ENCODE data around the gene ARHGDIA. TPM values are rescaled to one million over a fixed set of nuclear protein-coding genes. Genes with fewer than 3 reads are reported as not detected.

The ARHGDIA gene
- polyA plus RNA-seq, 1 donor from 2014 or later, result 16.1 TPM

DNA sequence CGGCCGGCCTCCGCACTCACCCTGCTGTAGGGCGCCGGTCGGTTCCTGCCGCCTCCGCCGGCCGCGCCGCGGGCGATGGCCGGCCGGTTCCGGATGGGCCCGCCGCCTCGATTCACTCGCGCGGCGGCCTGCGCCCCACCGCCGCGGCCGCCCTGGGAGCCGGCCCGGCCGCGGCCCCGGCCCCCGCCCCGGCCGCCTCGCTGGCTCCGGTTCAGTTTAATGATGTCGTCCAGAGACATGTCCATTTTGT lies 20.1 kb upstream of the ARHGDIA start:
- Histone ChIP-seq H2AFZ (ENCODE audit: low read depth, low read length) (no peak overlapping the region), H3K9ac (ENCODE audit: low read length) (peak overlapping the region; percentile 74), H3F3A (ENCODE audit: insufficient read depth, low read length, poor library complexity, severe bottlenecking) (no peaks in the 10 kb centered on the region), H3K27ac (ENCODE audit: low read length) (no peak overlapping the region), H3K27me3 (ENCODE audit: insufficient read depth, low read depth, low read length) (no peaks in the 10 kb centered on the region), H3K79me2 (replicated peaks; ENCODE audit: insufficient read depth, low read length) (peaks cover 13% of the 10 kb centered on the region), H3K4me2 (ENCODE audit: low read length) (no peak overlapping the region), H4K20me1 (ENCODE audit: insufficient read depth) (no peaks in the 10 kb centered on the region), H3K4me3 (ENCODE audit: low read length) (peak overlapping the region; percentile 88), H3K9me2 (ENCODE audit: insufficient read depth, low read length) (no peaks in the 10 kb centered on the region), H3K36me3 (ENCODE audit: insufficient read depth, low read length) (no peaks in the 10 kb centered on the region), H3K9me3 (ENCODE audit: low read length) (no peaks in the 10 kb centered on the region)
- TF ChIP-seq, protein P1, sequence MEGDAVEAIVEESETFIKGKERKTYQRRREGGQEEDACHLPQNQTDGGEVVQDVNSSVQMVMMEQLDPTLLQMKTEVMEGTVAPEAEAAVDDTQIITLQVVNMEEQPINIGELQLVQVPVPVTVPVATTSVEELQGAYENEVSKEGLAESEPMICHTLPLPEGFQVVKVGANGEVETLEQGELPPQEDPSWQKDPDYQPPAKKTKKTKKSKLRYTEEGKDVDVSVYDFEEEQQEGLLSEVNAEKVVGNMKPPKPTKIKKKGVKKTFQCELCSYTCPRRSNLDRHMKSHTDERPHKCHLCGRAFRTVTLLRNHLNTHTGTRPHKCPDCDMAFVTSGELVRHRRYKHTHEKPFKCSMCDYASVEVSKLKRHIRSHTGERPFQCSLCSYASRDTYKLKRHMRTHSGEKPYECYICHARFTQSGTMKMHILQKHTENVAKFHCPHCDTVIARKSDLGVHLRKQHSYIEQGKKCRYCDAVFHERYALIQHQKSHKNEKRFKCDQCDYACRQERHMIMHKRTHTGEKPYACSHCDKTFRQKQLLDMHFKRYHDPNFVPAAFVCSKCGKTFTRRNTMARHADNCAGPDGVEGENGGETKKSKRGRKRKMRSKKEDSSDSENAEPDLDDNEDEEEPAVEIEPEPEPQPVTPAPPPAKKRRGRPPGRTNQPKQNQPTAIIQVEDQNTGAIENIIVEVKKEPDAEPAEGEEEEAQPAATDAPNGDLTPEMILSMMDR (IDR thresholded peaks at IDR 0.05; ENCODE audit: poor library complexity, severe bottlenecking), result no peak
- TF ChIP-seq RAD21 (conservative IDR thresholded peaks at IDR 0.05) (no peak), POLR2AphosphoS5 (IDR thresholded peaks at IDR 0.05) (no peak), TAF1 (IDR thresholded peaks at IDR 0.05; ENCODE audit: low read depth) (no peak), SMC3 (conservative IDR thresholded peaks at IDR 0.05; ENCODE audit: poor library complexity) (no peak), MXI1 (conservative IDR thresholded peaks at IDR 0.05; ENCODE audit: poor library complexity, severe bottlenecking) (no peak), EP300 (conservative IDR thresholded peaks at IDR 0.05; ENCODE audit: poor library complexity, severe bottlenecking) (no peak), EZH2 (IDR thresholded peaks at IDR 0.05; ENCODE audit: borderline replicate concordance, insufficient read depth, low read length, poor library complexity, severe bottlenecking) (no peak)
- TF ChIP-seq, protein P2, sequence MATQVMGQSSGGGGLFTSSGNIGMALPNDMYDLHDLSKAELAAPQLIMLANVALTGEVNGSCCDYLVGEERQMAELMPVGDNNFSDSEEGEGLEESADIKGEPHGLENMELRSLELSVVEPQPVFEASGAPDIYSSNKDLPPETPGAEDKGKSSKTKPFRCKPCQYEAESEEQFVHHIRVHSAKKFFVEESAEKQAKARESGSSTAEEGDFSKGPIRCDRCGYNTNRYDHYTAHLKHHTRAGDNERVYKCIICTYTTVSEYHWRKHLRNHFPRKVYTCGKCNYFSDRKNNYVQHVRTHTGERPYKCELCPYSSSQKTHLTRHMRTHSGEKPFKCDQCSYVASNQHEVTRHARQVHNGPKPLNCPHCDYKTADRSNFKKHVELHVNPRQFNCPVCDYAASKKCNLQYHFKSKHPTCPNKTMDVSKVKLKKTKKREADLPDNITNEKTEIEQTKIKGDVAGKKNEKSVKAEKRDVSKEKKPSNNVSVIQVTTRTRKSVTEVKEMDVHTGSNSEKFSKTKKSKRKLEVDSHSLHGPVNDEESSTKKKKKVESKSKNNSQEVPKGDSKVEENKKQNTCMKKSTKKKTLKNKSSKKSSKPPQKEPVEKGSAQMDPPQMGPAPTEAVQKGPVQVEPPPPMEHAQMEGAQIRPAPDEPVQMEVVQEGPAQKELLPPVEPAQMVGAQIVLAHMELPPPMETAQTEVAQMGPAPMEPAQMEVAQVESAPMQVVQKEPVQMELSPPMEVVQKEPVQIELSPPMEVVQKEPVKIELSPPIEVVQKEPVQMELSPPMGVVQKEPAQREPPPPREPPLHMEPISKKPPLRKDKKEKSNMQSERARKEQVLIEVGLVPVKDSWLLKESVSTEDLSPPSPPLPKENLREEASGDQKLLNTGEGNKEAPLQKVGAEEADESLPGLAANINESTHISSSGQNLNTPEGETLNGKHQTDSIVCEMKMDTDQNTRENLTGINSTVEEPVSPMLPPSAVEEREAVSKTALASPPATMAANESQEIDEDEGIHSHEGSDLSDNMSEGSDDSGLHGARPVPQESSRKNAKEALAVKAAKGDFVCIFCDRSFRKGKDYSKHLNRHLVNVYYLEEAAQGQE (IDR thresholded peaks at IDR 0.05; ENCODE audit: borderline replicate concordance), result no peak

DNA sequence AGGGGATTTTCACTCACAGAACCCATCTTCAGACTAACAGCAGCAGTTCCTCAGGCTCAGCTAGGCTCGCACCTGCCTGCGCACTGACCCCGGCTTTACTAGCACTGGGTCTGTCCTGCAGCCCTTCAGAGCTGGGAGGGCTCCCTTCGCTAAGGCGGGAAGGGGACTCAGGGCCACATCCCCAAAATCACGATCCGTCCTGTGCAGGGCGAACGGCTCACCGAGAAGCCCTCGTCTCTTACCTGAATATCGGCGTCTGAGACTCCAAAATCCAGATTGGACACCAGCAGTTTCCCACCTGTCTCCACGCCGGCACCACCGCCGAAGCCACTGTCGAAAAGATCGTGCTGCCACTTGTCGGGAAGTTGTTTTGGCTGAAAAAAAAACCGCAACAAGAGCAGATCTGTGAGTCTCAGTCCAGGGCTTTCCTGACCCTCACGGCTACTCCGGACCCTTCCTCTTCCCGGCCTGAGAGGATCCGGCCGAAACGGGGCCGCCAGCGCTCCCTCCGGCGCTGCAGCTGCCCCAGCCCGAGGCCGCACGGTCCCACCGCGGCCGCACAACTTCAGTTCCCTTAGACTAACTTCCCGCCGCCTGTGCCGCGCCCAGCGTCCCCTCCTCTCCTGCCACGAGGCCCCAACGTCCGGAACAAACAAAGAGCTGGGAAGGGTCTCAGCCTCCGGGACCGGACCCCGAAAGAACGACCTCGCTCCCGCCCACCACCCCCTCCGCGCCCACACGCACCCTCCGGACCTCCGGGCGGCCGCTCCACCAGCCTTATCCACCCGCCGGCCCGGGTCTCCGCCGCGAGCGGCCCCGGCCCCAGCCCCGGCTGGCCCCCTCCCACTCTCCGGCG lies 19.5 kb upstream of the ARHGDIA start:
- no peaks in the 10 kb centered on the region for H3K36me3 ChIP-seq (ENCODE audit: insufficient read depth, low read length)
- H3K79me2 ChIP-seq (replicated peaks; ENCODE audit: insufficient read depth, low read length), result peaks cover 13% of the 10 kb centered on the region

More for the DNA sequence above, 19.5 kb upstream of the ARHGDIA start:
- Histone ChIP-seq H4K20me1 (ENCODE audit: insufficient read depth) (no peaks in the 10 kb centered on the region), H3K27ac (ENCODE audit: low read length) (peak overlapping the region; percentile 16), H3K4me3 (ENCODE audit: low read length) (peak overlapping the region; percentile 88), H3K9me3 (ENCODE audit: low read length) (no peaks in the 10 kb centered on the region), H3K9ac (ENCODE audit: low read length) (peak overlapping the region; percentile 74), H3K9me2 (ENCODE audit: insufficient read depth, low read length) (no peaks in the 10 kb centered on the region), H3K4me2 (ENCODE audit: low read length) (peak overlapping the region; percentile 59), H2AFZ (ENCODE audit: low read depth, low read length) (no peak overlapping the region), H3K27me3 (ENCODE audit: insufficient read depth, low read depth, low read length) (no peaks in the 10 kb centered on the region), H3F3A (ENCODE audit: insufficient read depth, low read length, poor library complexity, severe bottlenecking) (no peaks in the 10 kb centered on the region)
- TF ChIP-seq EZH2 (IDR thresholded peaks at IDR 0.05; ENCODE audit: borderline replicate concordance, insufficient read depth, low read length, poor library complexity, severe bottlenecking) (no peak), TAF1 (IDR thresholded peaks at IDR 0.05; ENCODE audit: low read depth) (no peak), RAD21 (conservative IDR thresholded peaks at IDR 0.05) (no peak), EP300 (conservative IDR thresholded peaks at IDR 0.05; ENCODE audit: poor library complexity, severe bottlenecking) (no peak), MXI1 (conservative IDR thresholded peaks at IDR 0.05; ENCODE audit: poor library complexity, severe bottlenecking) (no peak), SMC3 (conservative IDR thresholded peaks at IDR 0.05; ENCODE audit: poor library complexity) (no peak), POLR2AphosphoS5 (IDR thresholded peaks at IDR 0.05) (no peak)
- TF ChIP-seq, protein P2 (IDR thresholded peaks at IDR 0.05; ENCODE audit: borderline replicate concordance), result no peak
- TF ChIP-seq, protein P1 (IDR thresholded peaks at IDR 0.05; ENCODE audit: poor library complexity, severe bottlenecking), result no peak
